Measurements from ENCODE around the gene RAB30. TPM values are rescaled to one million over a fixed set of nuclear protein-coding genes. Genes with fewer than 3 reads are reported as not detected.

Gene RAB30
- total RNA-seq, 6 experiments from 2014 or later = 17.6 to 22.2 (median 19.4) TPM

GRCh38 chr11:83025267-83025704 is 46.4 kb downstream of the RAB30 start:
- no peak for TF ChIP-seq CTCF (IDR thresholded peaks at IDR 0.05)
- no peak overlapping the region for H3K4me3 Mint-ChIP-seq

GRCh38 chr11:83024270-83024854 is 47.3 kb downstream of the RAB30 start:
- no peak for DNase-seq
- peaks cover 6% of the 10 kb centered on the region; the same call in 1 of the 2 replicates for H3K36me3 Mint-ChIP-seq (ENCODE audit: low read depth)
- no peak for TF ChIP-seq CTCF (IDR thresholded peaks at IDR 0.05)
- H3K4me3 Mint-ChIP-seq = no peak overlapping the region
- no peak overlapping the region for H3K27ac Mint-ChIP-seq
- H3K4me1 Mint-ChIP-seq (ENCODE audit: low read depth) = peaks cover 17% of the 10 kb centered on the region
- no peaks in the 10 kb centered on the region for H3K27me3 Mint-ChIP-seq (ENCODE audit: insufficient read depth)
- H3K9me3 Mint-ChIP-seq = no peaks in the 10 kb centered on the region

More at GRCh38 chr11:83025267-83025704, 46.4 kb downstream of the RAB30 start:
- Mint-ChIP-seq H3K9me3 (no peaks in the 10 kb centered on the region), H3K4me1 (ENCODE audit: low read depth) (peaks cover 13% of the 10 kb centered on the region), H3K36me3 (ENCODE audit: low read depth) (peaks cover 6% of the 10 kb centered on the region; the same call in 1 of the 2 replicates), H3K27me3 (ENCODE audit: insufficient read depth) (no peaks in the 10 kb centered on the region), H3K27ac (no peak overlapping the region)
- DNase-seq = no peak

- Mint-ChIP-seq H3K4me3 (no peak overlapping the region), H3K36me3 (ENCODE audit: low read depth) (peaks cover 8% of the 10 kb centered on the region; the same call in 1 of the 2 replicates), H3K4me1 (ENCODE audit: low read depth) (peaks cover 19% of the 10 kb centered on the region), H3K27ac (no peak overlapping the region), H3K27me3 (ENCODE audit: insufficient read depth) (no peaks in the 10 kb centered on the region), H3K9me3 (no peaks in the 10 kb centered on the region)
- DNase-seq = no peak
- TF ChIP-seq CTCF (IDR thresholded peaks at IDR 0.05) = no peak
Observed at GRCh38 chr11:83023410-83023809, 48.3 kb downstream of the RAB30 start.

- Mint-ChIP-seq H3K4me3 (no peak overlapping the region), H3K27ac (no peak overlapping the region), H3K9me3 (no peaks in the 10 kb centered on the region), H3K36me3 (ENCODE audit: low read depth) (peaks cover 11% of the 10 kb centered on the region; the same call in 1 of the 2 replicates), H3K4me1 (ENCODE audit: low read depth) (peaks cover 19% of the 10 kb centered on the region), H3K27me3 (ENCODE audit: insufficient read depth) (no peaks in the 10 kb centered on the region)
- DNase-seq = no peak
- TF ChIP-seq CTCF (IDR thresholded peaks at IDR 0.05) = no peak
Observed at GRCh38 chr11:83021780-83022125, 49.9 kb downstream of the RAB30 start.

- H3K4me3 Mint-ChIP-seq = no peak overlapping the region
Observed at GRCh38 chr11:83020942-83021779, 50.5 kb downstream of the RAB30 start.

More at GRCh38 chr11:83020942-83021779, 50.5 kb downstream of the RAB30 start:
- TF ChIP-seq CTCF (IDR thresholded peaks at IDR 0.05) = no peak
- peaks cover 19% of the 10 kb centered on the region for H3K4me1 Mint-ChIP-seq (ENCODE audit: low read depth)
- no peak overlapping the region for H3K27ac Mint-ChIP-seq
- no peaks in the 10 kb centered on the region for H3K27me3 Mint-ChIP-seq (ENCODE audit: insufficient read depth)
- peaks cover 7% of the 10 kb centered on the region; the same call in 1 of the 2 replicates for H3K36me3 Mint-ChIP-seq (ENCODE audit: low read depth)
- no peak for DNase-seq
- H3K9me3 Mint-ChIP-seq = no peaks in the 10 kb centered on the region
